Measurements from ENCODE around the gene OBSCN. TPM values are rescaled to one million over a fixed set of nuclear protein-coding genes. Genes with fewer than 3 reads are reported as not detected.

Gene OBSCN
- total and polyA plus RNA-seq, 12 donors = 0.90 to 18.0 (median 5.9) TPM

DNA sequence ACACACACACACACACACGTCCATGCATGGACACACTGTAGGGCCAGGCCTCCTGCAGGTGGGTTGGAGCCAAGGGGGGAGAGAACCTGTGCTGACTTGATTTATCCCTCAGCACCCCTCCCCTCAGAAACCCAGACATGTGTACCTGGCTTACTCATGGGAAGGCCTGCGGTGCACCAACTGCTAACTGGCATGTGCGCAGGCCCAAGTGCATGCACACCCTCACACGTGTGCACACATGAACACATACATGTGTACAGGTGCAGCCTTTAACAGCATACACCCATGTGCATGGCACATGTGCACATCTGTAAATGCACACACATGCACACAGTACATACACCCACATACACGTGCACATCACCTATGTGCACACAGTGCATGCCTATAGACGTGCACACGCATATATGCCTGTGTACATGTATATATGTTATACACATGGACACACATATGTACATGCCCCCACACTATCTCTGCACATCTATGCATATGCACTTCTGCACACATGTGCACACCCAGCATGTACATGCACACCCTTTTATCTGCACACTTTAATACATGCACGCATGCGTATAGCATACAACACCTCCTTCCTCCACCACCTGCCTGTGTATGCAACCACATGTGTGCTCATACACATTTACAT, 131.3 kb downstream of the OBSCN start:
- peak in 1 of 7 donors; percentile 4 for DNase-seq

GRCh38 chr1:228339766-228340685, 132.2 kb downstream of the OBSCN start:
- Histone ChIP-seq H3K9me3 (replicated peaks in 1 of 3) (no peaks in the 10 kb centered on the region), H3K27me3 (no peaks in the 10 kb centered on the region), H3K4me3 (no peak overlapping the region), H3K27ac (no peak overlapping the region), H3K36me3 (replicated peaks in 1 of 2) (no peaks in the 10 kb centered on the region), H3K4me1 (replicated peaks in 1 of 2) (no peaks in the 10 kb centered on the region)
- no peak for TF ChIP-seq CTCF (IDR thresholded peaks at IDR 0.05)
- TF ChIP-seq POLR2A (IDR thresholded peaks at IDR 0.05) = no peak
- WGBS, 4 donors = 86 to 95% (median 90%) methylated on average over 9 to 24 of the region's 24 CpGs
- intact Hi-C loops (cut with DNase I) = no loop called here
- peak in 4 of 7 donors; percentile 3 to 16 (median 10) for DNase-seq

More for the DNA sequence above, 131.3 kb downstream of the OBSCN start:
- Histone ChIP-seq H3K4me1 (replicated peaks in 1 of 2) (no peaks in the 10 kb centered on the region), H3K27me3 (no peaks in the 10 kb centered on the region), H3K4me3 (no peak overlapping the region), H3K36me3 (replicated peaks in 1 of 2) (no peaks in the 10 kb centered on the region), H3K27ac (no peak overlapping the region), H3K9me3 (replicated peaks in 1 of 3) (no peaks in the 10 kb centered on the region)
- WGBS, 4 donors = 84 to 91% (median 88%) methylated on average over 8 to 9 of the region's 9 CpGs
- TF ChIP-seq POLR2A (IDR thresholded peaks at IDR 0.05) (no peak), CTCF (IDR thresholded peaks at IDR 0.05) (no peak)
- intact Hi-C loops (cut with DNase I) = no loop called here

DNA sequence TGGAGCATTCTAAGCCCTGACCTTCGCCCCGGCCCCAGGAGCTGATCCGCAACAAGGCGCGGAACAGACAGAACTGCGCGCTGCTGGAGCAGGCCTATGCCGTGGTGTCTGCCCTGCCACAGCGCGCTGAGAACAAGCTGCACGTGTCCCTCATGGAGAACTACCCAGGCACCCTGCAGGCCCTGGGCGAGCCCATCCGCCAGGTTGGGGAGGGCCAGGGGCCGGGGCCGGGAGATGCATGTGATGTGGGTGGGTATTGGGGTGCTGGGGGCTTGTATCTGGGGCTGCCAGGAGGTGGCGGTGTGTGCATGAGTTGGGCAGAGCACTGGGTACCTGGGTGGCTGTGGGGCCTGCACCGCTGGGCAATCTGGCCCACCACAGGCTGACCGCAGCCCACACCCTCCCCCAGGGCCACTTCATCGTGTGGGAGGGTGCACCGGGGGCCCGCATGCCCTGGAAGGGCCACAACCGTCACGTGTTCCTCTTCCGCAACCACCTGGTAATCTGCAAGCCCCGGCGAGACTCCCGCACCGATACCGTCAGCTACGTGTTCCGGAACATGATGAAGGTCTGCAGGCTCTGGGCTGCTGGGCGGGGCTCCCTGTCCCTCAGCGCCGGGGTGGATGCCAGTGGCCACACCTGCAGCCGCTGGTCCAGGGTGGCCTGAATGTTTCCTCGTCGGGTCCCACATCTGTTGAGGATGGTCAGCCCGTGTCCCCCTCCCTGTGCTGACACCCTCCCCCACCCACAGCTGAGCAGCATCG, 133.0 kb downstream of the OBSCN start:
- Histone ChIP-seq H3K36me3 (replicated peaks in 1 of 2) (no peaks in the 10 kb centered on the region), H3K4me3 (no peak overlapping the region), H3K9me3 (replicated peaks in 1 of 3) (no peaks in the 10 kb centered on the region), H3K4me1 (replicated peaks in 1 of 2) (no peaks in the 10 kb centered on the region), H3K27me3 (no peaks in the 10 kb centered on the region), H3K27ac (no peak overlapping the region)
- peak in 6 of 7 donors; percentile 15 to 42 (median 21) for DNase-seq
- intact Hi-C loops (cut with DNase I) = no loop called here
- 82 to 86% (median 85%) methylated on average over 12 to 39 of the region's 39 CpGs for WGBS, 4 donors
- TF ChIP-seq CTCF (IDR thresholded peaks at IDR 0.05) (peak in 4 of 6 experiments; percentile 9 to 46 (median 30)), POLR2A (IDR thresholded peaks at IDR 0.05) (no peak)

DNA sequence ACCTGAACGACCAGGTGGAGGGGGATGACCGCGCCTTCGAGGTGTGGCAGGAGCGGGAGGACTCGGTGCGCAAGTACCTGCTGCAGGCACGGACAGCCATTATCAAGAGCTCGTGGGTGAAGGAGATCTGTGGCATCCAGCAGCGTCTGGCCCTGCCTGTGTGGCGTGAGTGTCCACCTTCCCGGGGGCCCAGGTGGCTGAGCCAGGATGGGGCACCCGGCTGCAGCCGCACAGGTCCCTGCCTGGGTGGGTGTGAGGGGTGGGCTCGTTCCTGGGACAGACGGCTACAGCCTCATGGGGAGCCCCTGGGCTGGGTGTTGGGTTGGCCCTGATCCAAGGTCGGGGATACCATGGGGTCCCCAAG, 133.6 kb downstream of the OBSCN start:
- no peak overlapping the region for H3K27ac ChIP-seq
- H3K4me1 ChIP-seq (replicated peaks in 1 of 2) = no peaks in the 10 kb centered on the region
- DNase-seq = peak in 4 of 7 donors; percentile 4 to 16 (median 4)
- no peak for TF ChIP-seq POLR2A (IDR thresholded peaks at IDR 0.05)
- no peak for TF ChIP-seq CTCF (IDR thresholded peaks at IDR 0.05)
- 85 to 90% (median 87%) methylated on average over 15 to 17 of the region's 17 CpGs for WGBS, 4 donors
- H3K4me3 ChIP-seq = no peak overlapping the region
- no peaks in the 10 kb centered on the region for H3K9me3 ChIP-seq (replicated peaks in 1 of 3)
- no peaks in the 10 kb centered on the region for H3K36me3 ChIP-seq (replicated peaks in 1 of 2)
- intact Hi-C loops (cut with DNase I) = no loop called here
- no peaks in the 10 kb centered on the region for H3K27me3 ChIP-seq

All from adrenal gland (tissue), 12 donors.